ENCODE results near the gene NIBAN1. TPM values are rescaled to one million over a fixed set of nuclear protein-coding genes. Genes with fewer than 3 reads are reported as not detected.
A peak's percentile ranks its signal among the peaks of the same experiment; 100 is the strongest.

NIBAN1 gene, protein sequence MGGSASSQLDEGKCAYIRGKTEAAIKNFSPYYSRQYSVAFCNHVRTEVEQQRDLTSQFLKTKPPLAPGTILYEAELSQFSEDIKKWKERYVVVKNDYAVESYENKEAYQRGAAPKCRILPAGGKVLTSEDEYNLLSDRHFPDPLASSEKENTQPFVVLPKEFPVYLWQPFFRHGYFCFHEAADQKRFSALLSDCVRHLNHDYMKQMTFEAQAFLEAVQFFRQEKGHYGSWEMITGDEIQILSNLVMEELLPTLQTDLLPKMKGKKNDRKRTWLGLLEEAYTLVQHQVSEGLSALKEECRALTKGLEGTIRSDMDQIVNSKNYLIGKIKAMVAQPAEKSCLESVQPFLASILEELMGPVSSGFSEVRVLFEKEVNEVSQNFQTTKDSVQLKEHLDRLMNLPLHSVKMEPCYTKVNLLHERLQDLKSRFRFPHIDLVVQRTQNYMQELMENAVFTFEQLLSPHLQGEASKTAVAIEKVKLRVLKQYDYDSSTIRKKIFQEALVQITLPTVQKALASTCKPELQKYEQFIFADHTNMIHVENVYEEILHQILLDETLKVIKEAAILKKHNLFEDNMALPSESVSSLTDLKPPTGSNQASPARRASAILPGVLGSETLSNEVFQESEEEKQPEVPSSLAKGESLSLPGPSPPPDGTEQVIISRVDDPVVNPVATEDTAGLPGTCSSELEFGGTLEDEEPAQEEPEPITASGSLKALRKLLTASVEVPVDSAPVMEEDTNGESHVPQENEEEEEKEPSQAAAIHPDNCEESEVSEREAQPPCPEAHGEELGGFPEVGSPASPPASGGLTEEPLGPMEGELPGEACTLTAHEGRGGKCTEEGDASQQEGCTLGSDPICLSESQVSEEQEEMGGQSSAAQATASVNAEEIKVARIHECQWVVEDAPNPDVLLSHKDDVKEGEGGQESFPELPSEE
- total RNA-seq = 0.63 and 0.82 TPM in 2 replicates
- long read RNA-seq, full-length matches to known transcripts = 1 of 1 reads
- long read RNA-seq, partial matches to known transcripts = 0 of 1 reads
- long read RNA-seq, other reads (novel, unspliced or antisense) = 0 of 1 reads

DNA sequence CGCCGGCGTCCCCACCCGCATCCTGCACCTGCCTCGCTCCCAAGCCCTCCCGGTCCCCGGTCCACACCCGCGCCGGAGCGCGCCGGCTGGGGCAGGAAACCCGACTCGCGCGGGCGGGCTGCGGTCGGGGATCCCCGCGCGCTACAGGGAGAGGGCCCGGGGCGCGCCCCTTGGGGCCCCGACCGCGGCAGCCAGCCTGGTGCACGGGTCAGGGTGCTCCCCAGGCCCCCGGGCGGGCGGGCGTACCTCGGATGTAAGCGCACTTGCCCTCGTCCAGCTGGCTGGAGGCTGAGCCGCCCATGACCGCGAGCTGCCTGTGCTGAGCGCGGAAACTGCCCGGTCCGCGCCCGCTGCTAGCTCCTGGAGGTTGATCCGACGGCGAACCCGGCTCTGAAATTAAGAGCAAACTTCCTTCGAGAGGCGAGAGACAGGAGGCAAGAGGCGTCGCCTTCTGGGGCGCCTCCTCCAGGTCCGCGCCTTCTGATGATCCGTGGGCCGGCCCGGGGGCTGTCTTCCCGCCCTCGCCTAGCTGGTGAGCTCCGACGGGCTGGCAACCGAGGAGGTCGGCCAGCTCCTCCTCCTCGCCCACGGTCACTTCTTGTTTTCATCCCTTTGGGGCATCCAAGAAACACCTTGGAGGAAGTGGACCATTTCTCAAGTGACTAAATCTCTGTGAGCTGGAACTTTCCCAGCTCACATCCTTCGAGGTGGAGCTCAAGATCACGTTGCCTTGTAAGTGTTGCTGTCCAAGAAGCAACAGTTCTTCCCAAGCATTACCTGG, at the start of gene NIBAN1:
Gene NIBAN1 (minus strand): TSS at position 453 of the 781 bp plus-strand sequence. CDS start 152 bp downstream, at position 301.
- DNase-seq (ENCODE audit: low read depth, low spot score) = peak; percentile 21
- Mint-ChIP-seq H3K9me3 (no peaks in the 10 kb centered on the region), H3K27me3 (ENCODE audit: low read depth) (peaks cover 75% of the 10 kb centered on the region), H3K4me1 (peaks cover 15% of the 10 kb centered on the region), H3K27ac (ENCODE audit: unreplicated experiment) (peak within 1 kb of the TSS; percentile 69), H3K4me3 (peak within 1 kb of the TSS; percentile 83), H3K36me3 (ENCODE audit: low read depth) (no peaks in the 10 kb centered on the region)
- TF ChIP-seq, protein P1, sequence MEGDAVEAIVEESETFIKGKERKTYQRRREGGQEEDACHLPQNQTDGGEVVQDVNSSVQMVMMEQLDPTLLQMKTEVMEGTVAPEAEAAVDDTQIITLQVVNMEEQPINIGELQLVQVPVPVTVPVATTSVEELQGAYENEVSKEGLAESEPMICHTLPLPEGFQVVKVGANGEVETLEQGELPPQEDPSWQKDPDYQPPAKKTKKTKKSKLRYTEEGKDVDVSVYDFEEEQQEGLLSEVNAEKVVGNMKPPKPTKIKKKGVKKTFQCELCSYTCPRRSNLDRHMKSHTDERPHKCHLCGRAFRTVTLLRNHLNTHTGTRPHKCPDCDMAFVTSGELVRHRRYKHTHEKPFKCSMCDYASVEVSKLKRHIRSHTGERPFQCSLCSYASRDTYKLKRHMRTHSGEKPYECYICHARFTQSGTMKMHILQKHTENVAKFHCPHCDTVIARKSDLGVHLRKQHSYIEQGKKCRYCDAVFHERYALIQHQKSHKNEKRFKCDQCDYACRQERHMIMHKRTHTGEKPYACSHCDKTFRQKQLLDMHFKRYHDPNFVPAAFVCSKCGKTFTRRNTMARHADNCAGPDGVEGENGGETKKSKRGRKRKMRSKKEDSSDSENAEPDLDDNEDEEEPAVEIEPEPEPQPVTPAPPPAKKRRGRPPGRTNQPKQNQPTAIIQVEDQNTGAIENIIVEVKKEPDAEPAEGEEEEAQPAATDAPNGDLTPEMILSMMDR (conservative IDR thresholded peaks at IDR 0.05) = no peak

- TF ChIP-seq, protein P1 (conservative IDR thresholded peaks at IDR 0.05) = no peak
- peaks cover 3% of the 10 kb centered on the region for H3K9me3 Mint-ChIP-seq
- H3K27me3 Mint-ChIP-seq (ENCODE audit: low read depth) = no peaks in the 10 kb centered on the region
- no peaks in the 10 kb centered on the region for H3K36me3 Mint-ChIP-seq (ENCODE audit: low read depth)
- H3K4me3 Mint-ChIP-seq = no peak overlapping the region
- no peak for DNase-seq (ENCODE audit: low read depth, low spot score)
- H3K27ac Mint-ChIP-seq (ENCODE audit: unreplicated experiment) = no peak overlapping the region
- H3K4me1 Mint-ChIP-seq = peaks cover 4% of the 10 kb centered on the region
Measured at GRCh38 chr1:185017966-185018365, 43.7 kb upstream of the NIBAN1 start.

- Mint-ChIP-seq H3K27me3 (ENCODE audit: low read depth) (no peaks in the 10 kb centered on the region), H3K36me3 (ENCODE audit: low read depth) (no peaks in the 10 kb centered on the region), H3K4me3 (no peak overlapping the region), H3K27ac (ENCODE audit: unreplicated experiment) (no peak overlapping the region), H3K9me3 (peaks cover 3% of the 10 kb centered on the region), H3K4me1 (peaks cover 4% of the 10 kb centered on the region)
- no peak for DNase-seq (ENCODE audit: low read depth, low spot score)
- TF ChIP-seq, protein P1 (conservative IDR thresholded peaks at IDR 0.05) = no peak
Measured at GRCh38 chr1:185017338-185017737, 43.0 kb upstream of the NIBAN1 start.

- H3K27ac Mint-ChIP-seq (ENCODE audit: unreplicated experiment) = no peak overlapping the region
Measured at GRCh38 chr1:185016880-185017279, 42.6 kb upstream of the NIBAN1 start.

More at GRCh38 chr1:185016880-185017279, 42.6 kb upstream of the NIBAN1 start:
- Mint-ChIP-seq H3K27me3 (ENCODE audit: low read depth) (no peaks in the 10 kb centered on the region), H3K9me3 (peaks cover 3% of the 10 kb centered on the region), H3K36me3 (ENCODE audit: low read depth) (no peaks in the 10 kb centered on the region), H3K4me3 (no peak overlapping the region), H3K4me1 (peaks cover 4% of the 10 kb centered on the region)
- no peak for DNase-seq (ENCODE audit: low read depth, low spot score)
- TF ChIP-seq, protein P1 (conservative IDR thresholded peaks at IDR 0.05) = no peak

Data from neural crest cell (in vitro differentiated cells).